Ovary (tissue), 9 donors: ENCODE data around the gene USH1G. TPM values are rescaled to one million over a fixed set of nuclear protein-coding genes. Genes with fewer than 3 reads are reported as not detected.

ENCODE experiments used
- DNase-seq, 5 donors: peaks; one replicate each; pipeline ENCODE4 v3.0.0-alpha.2; 2019 to 2020
- H3K27ac ChIP-seq, 2 donors: fragments of 200-600 bp; one replicate each; pipeline versions ENCODE4 v1.5.1 to v1.8.0; 2019 to 2022
- H3K27me3 ChIP-seq: fragments of 200-600 bp; one replicate; pipeline ENCODE4 v1.8.0; 2022
- H3K36me3 ChIP-seq: fragments of 200-600 bp; sonication (generic); one replicate; pipeline ENCODE4 v1.5.1; 2019
- H3K4me1 ChIP-seq: one replicate; pipeline ENCODE4 v1.8.1; 2013; ENCODE audit warnings: mild to moderate bottlenecking, moderate library complexity; ENCODE audit not compliant: insufficient read depth
- H3K4me3 ChIP-seq: fragments of 200-600 bp; sonication (generic); one replicate; pipeline ENCODE4 v1.5.1; 2017
- H3K9me3 ChIP-seq, 2 donors: fragments of 200-600 bp in 1 of 2; sonication (generic) in 1 of 2; one replicate each; pipeline versions ENCODE4 v1.5.1 to v1.8.1; 2013 to 2019; ENCODE audit warnings: mild to moderate bottlenecking in 1 of 2, moderate library complexity in 1 of 2
- EP300 ChIP-seq: sonication (generic); formaldehyde crosslinking; IDR thresholded peaks from one replicate; pipeline ENCODE4 v1.6.1; 2017; ENCODE audit warnings: antibody characterized with exemption
- POLR2A ChIP-seq: fragments of 450-650 bp; IDR thresholded peaks from one replicate; pipeline ENCODE4 v1.6.1; 2017; ENCODE audit warnings: antibody characterized with exemption, mild to moderate bottlenecking, moderate library complexity
- WGBS, 3 donors: extraction: QIAGEN DNeasy Blood & Tissue Kit in 1 of 3; methylation state at CpG; one replicate each; pipeline versions ENCODE4 v1.1.5 to v1.1.7; 2013 to 2017; 5-methylcytosine and 5-hydroxymethylcytosine counted together
- intact Hi-C, 4 donors: fragments of 100-400 bp; cut with DNase I; formaldehyde crosslinking; loops; one replicate each; pipeline versions ENCODE4 v1.11.0 to v1.15.1; 2022 to 2023
- polyA plus RNA-seq, 2 donors: library from polyadenylated mRNA; stranded (reverse); fragments of 200-250 nt in 1 of 2; fragments of 350-450 nt in 1 of 2; fragmentation: Illumina TruSeq in 1 of 2; extraction: RNeasy Lipid Tissue Mini Kit (QIAGEN cat#74804) in 1 of 2; gene quantifications; one replicate each; pipeline ENCODE4 v1.2.3, GENCODE V29; 2013 to 2014
- total RNA-seq, 7 donors: library from RNA; depleted of rRNA in 2 of 7; stranded (reverse); fragments of >200 nt in 2 of 7; fragmentation: NEBNext Ultra II Directional in 3 of 7; extraction: Animal tissue kit (Norgen Biotek cat#: 25700) in 3 of 7; gene quantifications; one replicate each; pipeline versions ENCODE4 v1.1.0 to v1.2.4, GENCODE V29; 2016 to 2023
- TF ChIP-seq, protein P1 (sequence below), 3 donors: fragments of 450-650 bp in 2 of 3; fragments of 200-600 bp in 1 of 3; IDR thresholded peaks; one replicate each; pipeline versions ENCODE4 v1.5.1 to v1.8.0; 2016 to 2022; ENCODE audit warnings: antibody characterized with exemption in 3 of 3, mild to moderate bottlenecking in 1 of 3
- donor health status: DM: no; HTN: no; CAD: no; lungs with moderate emphysema.
- donor health status: DM: no; HTN: no; CAD: no.
- donor health status: Bipolar disorder and iron deficiency.
- donor health status: DM: yes; HTN: yes; CAD: no.
- donor health status: DM: no; HTN: no; CAD: no.
- donor health status: DM: yes; HTN: yes; CAD: no.

Gene USH1G
- total and polyA plus RNA-seq, 9 donors, result 0.08 to 1.4 (median 0.61) TPM

GRCh38 chr17:74945543-74945942 is 22.5 kb upstream of the USH1G start:
- Histone ChIP-seq H3K27me3 (no peaks in the 10 kb centered on the region), H3K27ac (no peak overlapping the region), H3K9me3 (no peaks in the 10 kb centered on the region), H3K4me3 (no peak overlapping the region), H3K4me1 (no peaks in the 10 kb centered on the region), H3K36me3 (no peaks in the 10 kb centered on the region)
- intact Hi-C loops, result no loop called here
- TF ChIP-seq EP300 (no peak), POLR2A (no peak)
- TF ChIP-seq, protein P1, sequence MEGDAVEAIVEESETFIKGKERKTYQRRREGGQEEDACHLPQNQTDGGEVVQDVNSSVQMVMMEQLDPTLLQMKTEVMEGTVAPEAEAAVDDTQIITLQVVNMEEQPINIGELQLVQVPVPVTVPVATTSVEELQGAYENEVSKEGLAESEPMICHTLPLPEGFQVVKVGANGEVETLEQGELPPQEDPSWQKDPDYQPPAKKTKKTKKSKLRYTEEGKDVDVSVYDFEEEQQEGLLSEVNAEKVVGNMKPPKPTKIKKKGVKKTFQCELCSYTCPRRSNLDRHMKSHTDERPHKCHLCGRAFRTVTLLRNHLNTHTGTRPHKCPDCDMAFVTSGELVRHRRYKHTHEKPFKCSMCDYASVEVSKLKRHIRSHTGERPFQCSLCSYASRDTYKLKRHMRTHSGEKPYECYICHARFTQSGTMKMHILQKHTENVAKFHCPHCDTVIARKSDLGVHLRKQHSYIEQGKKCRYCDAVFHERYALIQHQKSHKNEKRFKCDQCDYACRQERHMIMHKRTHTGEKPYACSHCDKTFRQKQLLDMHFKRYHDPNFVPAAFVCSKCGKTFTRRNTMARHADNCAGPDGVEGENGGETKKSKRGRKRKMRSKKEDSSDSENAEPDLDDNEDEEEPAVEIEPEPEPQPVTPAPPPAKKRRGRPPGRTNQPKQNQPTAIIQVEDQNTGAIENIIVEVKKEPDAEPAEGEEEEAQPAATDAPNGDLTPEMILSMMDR (IDR thresholded peaks at IDR 0.05), result no peak
- DNase-seq, result no peak
- WGBS, 3 donors, result 39 to 43% (median 41%) methylated on average over 6 of the region's 6 CpGs

- H3K4me1 ChIP-seq, result no peaks in the 10 kb centered on the region
- no peaks in the 10 kb centered on the region for H3K36me3 ChIP-seq
- 56 to 61% (median 57%) methylated on average over 13 of the region's 13 CpGs for WGBS, 3 donors
- H3K27me3 ChIP-seq, result no peaks in the 10 kb centered on the region
- no peak overlapping the region for H3K4me3 ChIP-seq
- H3K9me3 ChIP-seq, result no peaks in the 10 kb centered on the region
- DNase-seq, result no peak
- H3K27ac ChIP-seq, result no peak overlapping the region
- no peak for TF ChIP-seq EP300
- TF ChIP-seq, protein P1 (IDR thresholded peaks at IDR 0.05), result no peak
- no peak for TF ChIP-seq POLR2A
- intact Hi-C loops, result no loop called here
These were observed 20.9 kb upstream of the USH1G start for GRCh38 chr17:74943808-74944522.

DNA sequence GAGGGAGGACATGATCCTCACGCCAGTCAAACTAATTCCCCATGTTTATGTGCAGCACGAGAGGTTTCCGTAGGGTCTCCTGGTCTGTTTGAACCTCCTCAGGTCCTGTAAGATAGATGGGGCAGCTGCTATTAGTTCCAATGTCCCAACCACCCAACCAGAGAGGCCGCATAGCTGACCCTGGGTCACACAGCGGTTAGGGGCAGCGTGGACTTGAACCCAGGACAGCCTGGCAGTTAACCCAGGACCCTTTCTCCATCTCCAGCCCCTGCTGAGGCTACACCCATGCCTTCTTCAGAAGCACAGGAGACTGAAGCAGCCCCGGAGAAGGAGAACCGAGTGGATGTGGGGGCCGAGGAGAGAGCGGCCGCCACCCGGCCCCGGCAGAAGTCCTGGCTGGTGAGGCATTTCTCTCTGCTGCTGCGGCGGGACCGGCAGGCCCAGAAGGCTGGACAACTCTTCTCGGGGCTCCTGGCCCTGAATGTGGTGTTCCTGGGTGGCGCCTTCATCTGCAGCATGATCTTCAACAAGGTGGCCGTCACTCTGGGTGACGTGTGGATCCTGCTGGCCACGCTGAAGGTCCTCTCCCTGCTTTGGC is 18.2 kb upstream of the USH1G start:
- H3K36me3 ChIP-seq, result no peaks in the 10 kb centered on the region
- H3K27me3 ChIP-seq, result no peaks in the 10 kb centered on the region
- intact Hi-C loops, result no loop called here
- no peaks in the 10 kb centered on the region for H3K4me1 ChIP-seq
- no peak overlapping the region for H3K4me3 ChIP-seq
- DNase-seq, result no peak
- 69 to 75% (median 74%) methylated on average over 21 of the region's 21 CpGs for WGBS, 3 donors
- H3K9me3 ChIP-seq, result no peaks in the 10 kb centered on the region
- no peak overlapping the region for H3K27ac ChIP-seq
- TF ChIP-seq EP300, result no peak
- no peak for TF ChIP-seq POLR2A
- TF ChIP-seq, protein P1 (IDR thresholded peaks at IDR 0.05), result no peak

GRCh38 chr17:74939534-74939933 is 16.5 kb upstream of the USH1G start:
- Histone ChIP-seq H3K4me1 (no peaks in the 10 kb centered on the region), H3K36me3 (no peaks in the 10 kb centered on the region), H3K27me3 (peaks cover 5% of the 10 kb centered on the region), H3K9me3 (no peaks in the 10 kb centered on the region), H3K4me3 (no peak overlapping the region), H3K27ac (no peak overlapping the region)
- intact Hi-C loops, result no loop called here
- no peak for DNase-seq
- TF ChIP-seq EP300, result no peak
- TF ChIP-seq, protein P1 (IDR thresholded peaks at IDR 0.05), result no peak
- no peak for TF ChIP-seq POLR2A
- 45 to 53% (median 48%) methylated on average over 8 of the region's 8 CpGs for WGBS, 3 donors
